G401 (cell line): ENCODE measurements around the gene C1QTNF12. TPM values are rescaled to one million over a fixed set of nuclear protein-coding genes. Genes with fewer than 3 reads are reported as not detected.
"Not testable (repeated sequence)": the region's sequence is repeated elsewhere in the genome, so short reads cannot be mapped to it uniquely, and the experiment has no call there.

ENCODE experiments used
- DNase-seq: peaks from one replicate; pipeline ENCODE4 v3.0.0-alpha.2; 2015; ENCODE audit warnings: low spot score
- in situ Hi-C: cut with HindIII; loops from 2 replicates; pipeline ENCODE4 v1.10.0; 2016; ENCODE audit warnings: low sequenced_read_pairs, mixed read lengths
- total RNA-seq: library from RNA; depleted of rRNA; stranded (reverse); fragments of >200 nt; shearing (Covaris generic); gene quantifications from 2 replicates; pipeline ENCODE4 v1.2.3, GENCODE V29; 2014

The C1QTNF12 gene
- total RNA-seq, 1 experiment from 2014 or later: 13.3 TPM

- DNase-seq: no peak
- in situ Hi-C loops: no loop called here
Measured at GRCh38 chr1:1204998-1205768, 41.3 kb downstream of the C1QTNF12 start.

- DNase-seq: no peak
- in situ Hi-C loops: no loop called here
Measured at GRCh38 chr1:1204425-1204920, 42.0 kb downstream of the C1QTNF12 start.

GRCh38 chr1:1203561-1204424, 42.7 kb downstream of the C1QTNF12 start:
- no peak for DNase-seq
- in situ Hi-C loops: no loop called here

GRCh38 chr1:1202831-1203560, 43.5 kb downstream of the C1QTNF12 start:
- no peak for DNase-seq

GRCh38 chr1:1200876-1201810, 45.4 kb downstream of the C1QTNF12 start:
- DNase-seq: no peak

More at GRCh38 chr1:1202831-1203560, 43.5 kb downstream of the C1QTNF12 start:
- in situ Hi-C loops: no loop called here

GRCh38 chr1:1199961-1200875, 46.3 kb downstream of the C1QTNF12 start:
- DNase-seq: no peak
- in situ Hi-C loops: no loop called here

More at GRCh38 chr1:1200876-1201810, 45.4 kb downstream of the C1QTNF12 start:
- in situ Hi-C loops: no loop called here

GRCh38 chr1:1199141-1199960, 47.2 kb downstream of the C1QTNF12 start:
- in situ Hi-C loops: no loop called here
- no peak for DNase-seq

GRCh38 chr1:1198423-1199140, 47.9 kb downstream of the C1QTNF12 start:
- in situ Hi-C loops: no loop called here
- no peak for DNase-seq

GRCh38 chr1:1197551-1198422, 48.7 kb downstream of the C1QTNF12 start:
- in situ Hi-C loops: no loop called here
- no peak for DNase-seq

- no peak for DNase-seq
- in situ Hi-C loops: no loop called here
Measured at GRCh38 chr1:1197188-1197500, 49.4 kb downstream of the C1QTNF12 start.

- in situ Hi-C loops: no loop called here
- DNase-seq: no peak
Measured at GRCh38 chr1:1196431-1197187, 49.9 kb downstream of the C1QTNF12 start.

GRCh38 chr1:1195726-1196125, 50.8 kb downstream of the C1QTNF12 start:
- DNase-seq, in situ Hi-C loops: not testable (repeated sequence)

GRCh38 chr1:1194723-1195122, 51.8 kb downstream of the C1QTNF12 start:
- in situ Hi-C loops: no loop called here
- DNase-seq: no peak
